ENCODE measurements around the gene ZNF503.

The ZNF503 gene

GRCh38 chr10:75430000-75430763, 28.6 kb upstream of the ZNF503 start:
- peak; percentile 73 to 79 (median 78) for DNase-seq

- no peak for DNase-seq
Observed at GRCh38 chr10:75429159-75429827, 27.7 kb upstream of the ZNF503 start.

GRCh38 chr10:75428434-75429158, 27.0 kb upstream of the ZNF503 start:
- DNase-seq, result peak; percentile 79 to 87 (median 80)

GRCh38 chr10:75427951-75428350, 26.4 kb upstream of the ZNF503 start:
- DNase-seq, result no peak

GRCh38 chr10:75426880-75427279, 25.3 kb upstream of the ZNF503 start:
- DNase-seq, result no peak

GRCh38 chr10:75425291-75426079, 23.9 kb upstream of the ZNF503 start:
- DNase-seq, result no peak

GRCh38 chr10:75424571-75424970, 23.0 kb upstream of the ZNF503 start:
- no peak for DNase-seq

- DNase-seq, result no peak
Observed at GRCh38 chr10:75422913-75423312, 21.3 kb upstream of the ZNF503 start.

- no peak for DNase-seq
Observed at GRCh38 chr10:75418712-75419111, 17.1 kb upstream of the ZNF503 start.

GRCh38 chr10:75418293-75418692, 16.7 kb upstream of the ZNF503 start:
- no peak for DNase-seq

GRCh38 chr10:75417522-75417927, 16.0 kb upstream of the ZNF503 start:
- DNase-seq, result no peak

GRCh38 chr10:75414527-75414926, 13.0 kb upstream of the ZNF503 start:
- no peak for DNase-seq

- no peak for DNase-seq
Observed at GRCh38 chr10:75410132-75411005, 8.8 kb upstream of the ZNF503 start.

GRCh38 chr10:75408911-75409885, 7.6 kb upstream of the ZNF503 start:
- DNase-seq, result peak; percentile 67 to 90 (median 74)

GRCh38 chr10:75408509-75408875, 6.9 kb upstream of the ZNF503 start:
- no peak for DNase-seq

GRCh38 chr10:75407713-75408508, 6.3 kb upstream of the ZNF503 start:
- peak; percentile 51 to 80 (median 63) for DNase-seq

- DNase-seq, result no peak
Observed at GRCh38 chr10:75407224-75407712, 5.7 kb upstream of the ZNF503 start.

GRCh38 chr10:75406462-75407223, 5.1 kb upstream of the ZNF503 start:
- no peak for DNase-seq
